Measurements from ENCODE around the gene EFNA5. TPM values are rescaled to one million over a fixed set of nuclear protein-coding genes. Genes with fewer than 3 reads are reported as not detected.
A peak's percentile ranks its signal among the peaks of the same experiment; 100 is the strongest.

EFNA5 gene
- total RNA-seq, 1 donor from 2014 or later = 10.2 TPM

GRCh38 chr5:107395632-107396350 lies 274.9 kb downstream of the EFNA5 start:
- Histone ChIP-seq H3K27ac (no peak overlapping the region), H3K27me3 (ENCODE audit: low read depth) (no peaks in the 10 kb centered on the region), H3K36me3 (no peaks in the 10 kb centered on the region), H3K4me3 (no peak overlapping the region), H3K4me1 (no peaks in the 10 kb centered on the region), H3K9me3 (no peaks in the 10 kb centered on the region)
- ATAC-seq (no peak), DNase-seq (no peak)
- no peak for TF ChIP-seq CTCF (IDR thresholded peaks at IDR 0.05)
- intact Hi-C loops (cut with DNase I) = no loop called here

GRCh38 chr5:107393851-107394250 lies 276.9 kb downstream of the EFNA5 start:
- DNase-seq (no peak), ATAC-seq (no peak)
- no peaks in the 10 kb centered on the region for H3K27me3 ChIP-seq (ENCODE audit: low read depth)
- intact Hi-C loops (cut with DNase I) = no loop called here
- H3K4me3 ChIP-seq = no peak overlapping the region
- TF ChIP-seq CTCF (IDR thresholded peaks at IDR 0.05) = no peak
- no peak overlapping the region for H3K27ac ChIP-seq
- peaks cover 10% of the 10 kb centered on the region for H3K4me1 ChIP-seq
- no peaks in the 10 kb centered on the region for H3K9me3 ChIP-seq
- H3K36me3 ChIP-seq = no peaks in the 10 kb centered on the region

GRCh38 chr5:107391787-107392186 lies 278.9 kb downstream of the EFNA5 start:
- no peaks in the 10 kb centered on the region for H3K9me3 ChIP-seq
- H3K4me1 ChIP-seq = peaks cover 25% of the 10 kb centered on the region
- H3K27me3 ChIP-seq (ENCODE audit: low read depth) = no peaks in the 10 kb centered on the region
- TF ChIP-seq CTCF (IDR thresholded peaks at IDR 0.05) = no peak
- ATAC-seq (no peak), DNase-seq (no peak)
- H3K36me3 ChIP-seq = no peaks in the 10 kb centered on the region
- no peak overlapping the region for H3K4me3 ChIP-seq
- H3K27ac ChIP-seq = no peak overlapping the region
- intact Hi-C loops (cut with DNase I) = no loop called here

- intact Hi-C loops (cut with DNase I) = no loop called here
- peak; percentile 28 to 39 for ATAC-seq
These were observed 281.0 kb downstream of the EFNA5 start for GRCh38 chr5:107389775-107390148.

GRCh38 chr5:107389130-107389774 lies 281.5 kb downstream of the EFNA5 start:
- DNase-seq = no peak
- Histone ChIP-seq H3K4me1 (peaks cover 25% of the 10 kb centered on the region), H3K36me3 (no peaks in the 10 kb centered on the region), H3K9me3 (no peaks in the 10 kb centered on the region), H3K27me3 (ENCODE audit: low read depth) (no peaks in the 10 kb centered on the region), H3K27ac (peak overlapping the region; percentile 1), H3K4me3 (no peak overlapping the region)
- TF ChIP-seq CTCF (IDR thresholded peaks at IDR 0.05) = no peak
- peak; percentile 72 to 83 for ATAC-seq
- intact Hi-C loops (cut with DNase I) = no loop called here

More at GRCh38 chr5:107389775-107390148, 281.0 kb downstream of the EFNA5 start:
- Histone ChIP-seq H3K9me3 (no peaks in the 10 kb centered on the region), H3K4me3 (no peak overlapping the region), H3K27ac (no peak overlapping the region), H3K4me1 (peaks cover 25% of the 10 kb centered on the region), H3K27me3 (ENCODE audit: low read depth) (no peaks in the 10 kb centered on the region), H3K36me3 (no peaks in the 10 kb centered on the region)
- DNase-seq = no peak
- no peak for TF ChIP-seq CTCF (IDR thresholded peaks at IDR 0.05)

All from lower lobe of right lung (tissue), 2 donors.